NCI-H226 (cell line): ENCODE measurements around the gene ANKS1A.
A peak's percentile ranks its signal among the peaks of the same experiment; 100 is the strongest.
"Not testable (repeated sequence)": the region's sequence is repeated elsewhere in the genome, so short reads cannot be mapped to it uniquely, and the experiment has no call there.

ENCODE experiments used
- DNase-seq: peaks from one replicate; pipeline ENCODE4 v3.0.0-alpha.2; 2015

The ANKS1A gene, protein sequence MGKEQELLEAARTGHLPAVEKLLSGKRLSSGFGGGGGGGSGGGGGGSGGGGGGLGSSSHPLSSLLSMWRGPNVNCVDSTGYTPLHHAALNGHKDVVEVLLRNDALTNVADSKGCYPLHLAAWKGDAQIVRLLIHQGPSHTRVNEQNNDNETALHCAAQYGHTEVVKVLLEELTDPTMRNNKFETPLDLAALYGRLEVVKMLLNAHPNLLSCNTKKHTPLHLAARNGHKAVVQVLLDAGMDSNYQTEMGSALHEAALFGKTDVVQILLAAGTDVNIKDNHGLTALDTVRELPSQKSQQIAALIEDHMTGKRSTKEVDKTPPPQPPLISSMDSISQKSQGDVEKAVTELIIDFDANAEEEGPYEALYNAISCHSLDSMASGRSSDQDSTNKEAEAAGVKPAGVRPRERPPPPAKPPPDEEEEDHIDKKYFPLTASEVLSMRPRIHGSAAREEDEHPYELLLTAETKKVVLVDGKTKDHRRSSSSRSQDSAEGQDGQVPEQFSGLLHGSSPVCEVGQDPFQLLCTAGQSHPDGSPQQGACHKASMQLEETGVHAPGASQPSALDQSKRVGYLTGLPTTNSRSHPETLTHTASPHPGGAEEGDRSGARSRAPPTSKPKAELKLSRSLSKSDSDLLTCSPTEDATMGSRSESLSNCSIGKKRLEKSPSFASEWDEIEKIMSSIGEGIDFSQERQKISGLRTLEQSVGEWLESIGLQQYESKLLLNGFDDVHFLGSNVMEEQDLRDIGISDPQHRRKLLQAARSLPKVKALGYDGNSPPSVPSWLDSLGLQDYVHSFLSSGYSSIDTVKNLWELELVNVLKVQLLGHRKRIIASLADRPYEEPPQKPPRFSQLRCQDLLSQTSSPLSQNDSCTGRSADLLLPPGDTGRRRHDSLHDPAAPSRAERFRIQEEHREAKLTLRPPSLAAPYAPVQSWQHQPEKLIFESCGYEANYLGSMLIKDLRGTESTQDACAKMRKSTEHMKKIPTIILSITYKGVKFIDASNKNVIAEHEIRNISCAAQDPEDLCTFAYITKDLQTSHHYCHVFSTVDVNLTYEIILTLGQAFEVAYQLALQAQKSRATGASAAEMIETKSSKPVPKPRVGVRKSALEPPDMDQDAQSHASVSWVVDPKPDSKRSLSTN

DNA sequence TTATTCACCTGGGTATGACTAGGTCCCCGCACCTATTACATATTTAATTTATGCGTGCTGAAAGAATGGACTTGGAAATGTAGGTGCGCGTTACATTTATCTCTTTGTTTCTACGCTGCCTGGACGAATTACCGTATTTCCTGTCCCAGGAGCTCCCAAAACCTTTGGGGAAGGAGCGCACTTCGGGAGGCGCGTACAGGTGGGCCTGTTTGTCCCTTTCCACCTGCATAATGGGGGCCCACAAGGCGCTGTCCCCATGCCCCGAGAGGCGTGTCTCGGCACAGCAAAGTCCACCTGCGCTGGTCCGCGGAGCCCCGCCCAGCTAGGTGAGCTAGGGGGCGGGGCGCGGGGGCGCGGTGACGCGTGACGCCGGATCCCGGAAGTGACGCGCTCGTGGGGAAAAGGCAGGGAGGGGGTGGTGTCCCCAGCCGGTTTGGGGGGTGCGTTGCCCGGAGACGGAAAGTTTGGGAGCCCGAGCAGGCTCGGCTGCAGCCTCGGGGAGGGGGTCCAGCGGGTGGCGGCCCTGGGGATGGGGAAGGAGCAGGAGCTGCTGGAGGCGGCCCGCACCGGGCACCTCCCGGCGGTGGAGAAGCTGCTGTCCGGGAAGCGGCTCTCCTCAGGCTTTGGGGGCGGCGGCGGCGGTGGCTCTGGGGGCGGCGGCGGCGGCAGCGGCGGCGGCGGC lies at the start of gene ANKS1A:
Gene ANKS1A, plus strand, starts transcription at position 382 of the 682 bp plus-strand sequence. Its CDS starts 148 bp downstream, at position 530.
- peak; percentile 57 for DNase-seq

DNA sequence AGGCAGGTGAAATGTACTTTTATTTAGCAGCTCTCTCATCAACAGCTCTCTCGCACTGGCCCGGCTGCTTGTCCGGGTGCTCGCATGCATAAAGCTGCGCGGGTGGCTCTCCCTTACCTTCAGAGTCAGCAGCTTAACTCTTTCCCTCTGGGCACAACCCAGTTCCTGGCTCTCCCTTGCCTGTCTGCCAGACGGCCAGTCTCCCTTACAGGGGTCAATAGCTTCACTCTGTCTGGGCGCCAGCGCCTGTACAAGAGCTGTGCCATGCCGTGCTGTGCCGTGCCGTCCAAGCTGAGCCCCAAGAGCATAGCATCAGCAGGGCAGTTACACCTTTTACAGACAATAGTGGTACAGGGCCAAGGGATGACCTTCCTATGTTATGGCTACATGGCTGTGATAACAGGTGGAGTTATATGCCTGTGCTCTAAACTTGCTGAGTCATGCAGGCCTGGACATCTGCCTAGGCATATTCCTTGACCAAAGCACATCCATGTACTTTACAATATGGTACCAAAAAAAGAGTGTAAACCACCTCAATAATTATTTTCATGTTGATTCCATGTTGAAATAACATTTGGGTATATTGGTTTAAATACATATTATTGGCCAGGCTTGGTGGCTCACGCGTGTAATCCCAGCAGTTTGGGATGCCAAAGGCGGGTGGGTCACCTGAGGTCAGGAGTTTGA lies 49.2 kb upstream of the ANKS1A start:
- no peak for DNase-seq

DNA sequence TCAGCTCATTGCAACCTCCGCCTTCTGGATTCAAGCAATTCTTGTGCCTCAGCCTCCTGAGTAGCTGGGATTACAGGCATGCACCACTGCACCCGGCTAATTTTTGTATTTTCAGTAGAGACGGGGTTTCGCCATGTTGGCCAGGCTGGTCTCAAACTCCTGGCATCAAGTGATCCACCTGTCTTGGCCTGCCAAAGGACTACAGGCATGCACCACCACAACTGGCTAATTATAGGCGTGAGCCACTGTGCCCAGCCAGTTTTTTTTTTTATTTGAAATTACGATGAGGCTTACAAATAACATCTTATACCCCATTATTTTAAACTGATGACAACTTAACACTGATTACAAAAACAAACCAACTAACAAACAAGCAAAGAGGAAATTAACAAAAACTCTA lies 40.0 kb upstream of the ANKS1A start:
- not testable (repeated sequence) for DNase-seq

DNA sequence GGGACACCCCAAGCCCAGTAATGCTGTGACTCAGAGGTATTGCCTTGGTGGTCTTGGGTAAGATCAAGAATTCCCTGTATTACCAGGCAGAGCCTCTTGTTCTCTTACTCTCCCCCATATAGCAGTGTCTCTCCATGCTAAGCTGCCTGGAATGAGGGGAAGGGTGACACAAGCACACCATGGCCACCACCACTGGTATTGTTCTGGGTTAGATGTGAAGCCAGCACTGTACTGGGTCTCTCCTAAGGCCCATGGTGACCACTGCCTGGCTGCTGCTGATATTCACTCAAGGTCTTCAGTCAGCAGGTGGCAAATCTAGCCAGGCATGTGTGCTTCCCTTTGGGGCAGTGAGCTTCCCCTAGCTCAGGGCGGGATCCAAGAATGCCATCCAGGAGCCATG lies 37.7 kb upstream of the ANKS1A start:
- DNase-seq: no peak

DNA sequence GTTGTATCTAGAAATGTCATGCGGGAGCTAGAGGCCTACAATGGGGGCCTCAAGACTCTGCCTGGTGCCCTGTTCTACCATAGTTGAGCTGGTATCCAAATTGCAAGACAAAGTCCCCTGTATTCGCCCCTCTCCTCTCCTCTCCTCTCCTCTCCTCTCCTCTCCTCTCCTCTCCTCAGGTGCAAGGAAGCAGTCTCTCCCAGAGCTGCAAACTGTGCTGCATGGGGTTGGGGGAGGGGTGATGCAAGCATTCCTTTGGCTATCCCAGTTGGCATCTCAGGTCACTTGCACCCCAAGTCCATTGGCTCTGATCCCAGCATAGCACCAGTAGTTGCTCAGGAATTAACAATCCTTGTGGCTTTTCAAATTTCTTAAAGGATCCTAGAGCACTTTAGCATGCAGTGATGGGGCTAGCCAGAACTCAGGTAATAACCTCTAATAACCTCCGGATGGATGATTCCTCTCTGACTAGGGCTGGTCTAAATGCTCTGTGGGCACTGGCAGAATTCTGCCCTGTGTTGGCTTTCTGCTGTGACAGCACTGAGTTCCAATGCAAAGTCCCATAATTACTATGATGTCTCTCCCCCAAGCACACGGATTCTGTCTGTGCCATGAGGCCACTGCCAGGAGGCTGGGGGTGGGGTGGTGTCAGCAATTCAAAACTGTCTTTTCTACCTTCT lies 36.5 kb upstream of the ANKS1A start:
- DNase-seq: no peak

DNA sequence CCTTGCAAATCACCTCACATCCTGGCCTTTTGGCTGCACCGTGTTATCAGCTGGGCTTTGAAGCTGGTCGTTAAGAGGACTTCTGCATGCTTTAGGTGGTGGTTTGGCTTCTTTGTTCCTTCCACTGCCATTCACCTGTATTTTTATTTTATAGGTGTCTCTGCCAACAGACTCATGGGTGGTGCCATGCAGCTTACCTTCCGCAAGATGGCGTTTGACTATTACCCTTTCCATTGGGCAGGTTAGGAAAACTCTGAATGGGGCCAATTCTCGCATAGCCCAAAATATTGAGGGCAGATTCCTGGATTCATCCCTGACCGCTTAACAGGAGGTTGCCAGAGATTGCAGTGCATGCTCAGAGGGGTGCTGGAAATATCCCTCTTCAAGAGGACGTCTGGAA lies 33.6 kb upstream of the ANKS1A start:
- DNase-seq: no peak

DNA sequence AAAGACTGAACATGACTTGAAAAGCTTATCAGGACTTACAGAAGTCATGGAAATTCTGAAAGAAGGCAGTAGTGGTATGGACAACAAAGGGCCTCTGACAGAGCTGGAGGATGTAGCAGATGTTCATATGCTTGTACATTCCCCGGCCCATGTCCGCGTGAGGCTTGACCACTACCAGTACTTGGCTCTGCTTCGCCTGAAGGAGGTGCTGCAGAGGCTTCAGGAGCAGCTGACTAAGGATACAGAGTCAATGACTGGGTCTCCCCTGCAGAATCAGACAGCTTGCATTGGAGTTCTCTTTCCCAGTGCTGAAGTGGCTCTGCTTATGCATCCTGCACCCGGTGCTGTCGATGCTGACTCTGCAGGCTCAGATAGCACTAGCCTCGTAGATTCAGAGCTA lies 30.4 kb upstream of the ANKS1A start:
- no peak for DNase-seq

DNA sequence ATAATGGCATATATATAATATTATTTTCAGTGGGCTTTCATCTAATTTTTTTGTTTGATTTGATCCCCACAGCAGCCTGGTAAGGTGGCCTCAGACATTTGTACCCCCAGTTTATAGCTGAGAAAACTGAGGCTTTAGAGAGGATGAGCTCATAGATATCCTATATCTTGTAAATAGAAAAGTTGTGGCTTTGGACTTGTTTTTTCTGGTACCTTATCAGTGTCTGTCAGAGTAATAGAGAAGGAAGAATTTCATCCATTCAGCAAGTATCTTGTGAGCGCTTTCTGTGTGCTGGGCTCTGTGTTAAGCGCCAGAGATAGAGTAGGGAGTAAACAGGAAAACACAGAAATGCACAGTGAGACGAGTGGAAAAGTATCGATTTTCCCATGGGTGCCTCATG lies 29.1 kb upstream of the ANKS1A start:
- no peak for DNase-seq

DNA sequence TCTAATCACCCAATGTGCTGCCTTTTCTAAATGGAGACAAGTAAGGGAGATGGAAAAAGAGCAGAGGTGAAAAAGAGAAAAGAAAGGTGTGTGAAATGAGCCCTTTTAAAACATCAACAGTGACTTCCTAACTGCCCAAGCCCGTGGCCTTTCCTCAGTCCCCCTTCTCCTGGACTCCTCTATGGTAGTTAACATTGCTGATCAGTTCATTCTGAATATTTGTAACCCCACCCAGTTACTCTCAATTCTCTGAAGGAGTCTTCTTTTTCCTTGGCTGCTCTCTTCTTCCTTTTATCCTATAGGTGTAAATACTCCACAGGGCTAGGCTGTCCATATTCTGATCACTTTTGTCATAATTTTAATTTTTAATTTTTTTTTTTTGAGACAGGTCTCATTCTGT lies 28.3 kb upstream of the ANKS1A start:
- DNase-seq: no peak

DNA sequence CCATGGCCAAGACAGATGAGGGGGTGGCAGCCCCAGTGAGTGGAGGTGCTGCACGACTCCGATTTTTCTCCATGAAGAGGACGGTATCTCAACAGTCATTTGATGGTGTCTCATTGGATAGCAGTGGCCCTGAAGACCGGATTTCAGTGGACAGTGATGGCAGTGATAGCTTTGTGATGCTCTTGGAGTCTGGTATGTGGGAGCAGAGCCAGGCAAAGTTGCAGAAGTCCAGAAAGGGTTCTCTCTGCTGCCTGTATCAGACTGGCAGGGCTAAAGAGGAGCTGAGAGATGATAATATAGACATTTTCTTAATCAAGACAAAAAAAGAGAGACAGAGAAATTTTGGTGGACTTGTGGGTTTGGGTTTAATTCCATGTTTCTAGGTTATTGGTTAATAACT lies 25.0 kb upstream of the ANKS1A start:
- DNase-seq: no peak

DNA sequence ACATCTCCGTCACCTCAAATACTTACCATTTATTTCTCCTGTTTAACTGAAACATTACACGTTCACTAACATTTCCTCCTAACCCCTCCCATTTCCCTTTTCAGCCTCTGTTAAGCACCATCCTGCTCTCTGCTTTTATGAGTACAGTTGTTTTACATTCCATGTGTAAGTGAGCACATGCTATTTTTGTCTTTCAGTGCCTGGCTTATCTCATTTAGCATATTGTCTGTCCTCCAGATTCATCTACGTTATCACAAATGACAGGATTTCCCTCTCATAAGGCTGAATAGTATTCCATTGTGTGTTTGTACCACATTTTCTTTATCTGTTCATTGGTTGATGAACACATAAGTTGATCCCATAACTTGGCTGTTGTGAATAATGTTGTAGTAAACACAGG lies 23.9 kb upstream of the ANKS1A start:
- DNase-seq: no peak

DNA sequence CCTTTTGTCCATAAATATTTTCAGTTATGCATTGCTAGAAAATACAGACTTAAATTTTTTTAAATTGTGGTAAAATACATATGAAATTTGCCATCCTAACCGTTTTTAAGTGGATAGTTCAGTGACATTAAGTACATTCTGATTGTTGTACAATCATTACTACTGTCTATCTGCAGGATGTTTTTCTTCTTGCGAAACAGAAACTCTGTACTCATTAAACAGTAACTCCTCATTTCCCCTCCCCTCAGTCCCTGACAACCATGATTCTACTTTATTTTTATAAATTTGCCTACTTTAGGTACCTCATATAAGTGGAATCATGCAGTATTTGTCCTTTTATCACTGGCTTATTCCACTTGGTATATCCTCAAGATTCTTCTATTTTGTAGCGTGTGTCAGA lies 22.5 kb upstream of the ANKS1A start:
- no peak for DNase-seq

DNA sequence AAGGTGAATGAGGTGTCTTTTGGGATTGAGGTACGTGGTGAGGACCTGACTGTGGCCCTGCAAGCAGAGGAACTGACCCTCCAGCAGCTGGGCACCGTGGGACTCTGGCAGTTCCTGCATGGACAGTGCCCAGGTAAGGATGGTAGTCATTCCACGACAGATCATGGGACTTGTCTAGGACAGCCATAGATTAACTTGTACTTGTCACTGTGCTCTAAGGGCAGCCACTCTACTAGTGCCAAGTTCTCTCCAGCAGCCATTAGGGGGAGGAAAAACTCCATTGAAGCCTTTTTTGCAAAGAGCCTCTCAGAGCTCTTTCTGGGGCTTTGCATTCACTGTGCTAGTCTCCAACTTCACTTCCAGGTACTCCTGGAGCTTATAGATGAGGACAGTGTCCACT lies 21.6 kb upstream of the ANKS1A start:
- DNase-seq: no peak

DNA sequence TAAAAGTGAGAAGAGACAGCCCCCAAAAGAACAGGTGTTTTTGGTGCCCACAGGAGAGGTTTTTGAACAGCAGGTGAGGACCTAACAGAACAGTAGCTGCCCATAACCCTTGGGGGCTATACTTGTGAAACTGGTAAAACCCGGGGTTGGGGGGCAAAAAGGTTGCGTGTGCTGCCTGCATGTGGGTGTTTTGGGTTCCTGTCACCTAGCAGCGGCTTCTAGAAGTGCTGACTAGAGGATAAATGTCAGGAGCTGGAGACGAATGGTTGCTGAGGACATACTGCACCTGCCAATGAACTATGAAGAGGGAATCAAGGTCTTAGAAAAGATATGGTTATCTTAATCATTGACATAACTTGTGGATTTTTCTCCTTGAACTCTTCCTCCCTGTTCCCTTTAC lies 17.2 kb upstream of the ANKS1A start:
- DNase-seq: no peak

DNA sequence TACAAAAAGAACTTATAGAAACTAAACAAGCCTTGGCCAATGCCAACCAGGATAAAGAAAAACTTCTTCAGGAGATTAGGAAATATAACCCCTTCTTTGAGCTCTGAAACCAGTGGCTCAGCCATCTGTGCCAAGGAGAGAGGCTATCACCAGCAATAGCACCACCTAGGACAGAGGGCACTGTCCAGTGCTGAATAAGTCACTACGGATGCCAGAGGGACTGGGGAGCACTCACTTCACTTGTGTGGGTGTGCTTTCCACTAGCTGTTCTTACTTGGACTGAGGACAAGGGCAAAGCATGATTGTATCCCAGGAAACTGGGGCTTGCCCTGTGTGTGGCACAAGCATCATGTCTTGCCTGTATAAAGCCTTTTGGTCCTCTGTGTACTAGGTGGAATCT lies 16.7 kb upstream of the ANKS1A start:
- no peak for DNase-seq

DNA sequence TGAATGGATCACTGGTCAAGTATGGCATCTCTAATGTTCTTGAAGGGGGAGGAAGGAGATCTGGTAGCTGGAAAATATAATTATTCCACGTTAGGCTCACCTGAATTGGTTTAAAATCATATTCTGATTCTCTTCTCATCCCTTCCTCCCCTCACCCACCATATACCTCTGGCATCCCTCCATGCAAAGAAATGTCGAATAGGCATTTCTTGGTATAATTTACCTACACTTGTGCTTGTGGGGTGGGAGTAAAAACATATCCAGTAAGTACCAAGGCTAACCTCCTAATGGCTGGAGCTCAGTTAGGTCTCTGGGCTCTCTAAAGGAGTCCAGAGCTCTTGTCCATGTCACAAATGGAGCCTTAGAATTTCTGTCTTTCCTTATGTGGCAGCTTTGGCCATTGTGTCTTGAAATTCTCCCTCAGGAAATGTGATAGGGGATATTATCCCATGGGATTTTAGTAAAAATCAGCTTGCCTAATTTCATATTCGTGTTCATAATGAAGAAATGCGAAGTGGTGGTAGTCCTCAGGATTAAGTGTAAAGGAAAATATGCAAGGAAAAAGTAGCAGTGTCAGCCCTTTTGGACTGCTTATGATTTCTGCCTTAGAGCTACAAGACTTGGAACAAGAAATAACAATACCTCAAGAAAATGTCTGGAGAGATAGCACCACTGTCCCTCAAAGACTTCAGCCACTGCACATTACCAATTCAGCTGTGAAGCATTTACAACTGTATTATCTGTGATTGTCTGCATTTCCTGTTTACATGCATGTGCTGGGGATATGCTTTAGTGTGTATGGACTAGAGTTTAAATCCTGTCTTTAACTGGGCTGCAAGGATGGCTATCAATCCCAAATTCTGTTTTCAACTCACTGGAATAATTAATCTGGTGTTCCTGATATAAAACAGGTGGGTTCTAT lies 13.5 kb upstream of the ANKS1A start:
- DNase-seq: no peak

DNA sequence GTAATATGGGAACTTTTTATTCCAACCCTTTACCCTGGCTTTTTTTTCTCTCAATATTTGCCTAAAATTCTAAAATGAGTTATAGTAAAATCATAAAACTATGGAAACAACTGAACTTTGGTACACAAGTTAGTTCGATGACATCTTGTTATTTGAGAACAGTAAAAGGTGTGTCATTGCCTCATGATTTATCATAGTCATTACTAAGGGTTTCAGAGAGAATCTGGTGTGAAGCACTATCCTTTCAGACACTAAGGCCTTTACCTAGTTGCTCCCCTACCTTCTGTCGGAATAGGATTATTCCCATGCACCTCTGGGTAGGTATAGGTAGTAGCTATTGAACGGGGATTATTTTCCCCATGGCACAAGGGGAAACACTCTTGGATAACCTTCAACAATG lies 12.6 kb upstream of the ANKS1A start:
- no peak for DNase-seq

DNA sequence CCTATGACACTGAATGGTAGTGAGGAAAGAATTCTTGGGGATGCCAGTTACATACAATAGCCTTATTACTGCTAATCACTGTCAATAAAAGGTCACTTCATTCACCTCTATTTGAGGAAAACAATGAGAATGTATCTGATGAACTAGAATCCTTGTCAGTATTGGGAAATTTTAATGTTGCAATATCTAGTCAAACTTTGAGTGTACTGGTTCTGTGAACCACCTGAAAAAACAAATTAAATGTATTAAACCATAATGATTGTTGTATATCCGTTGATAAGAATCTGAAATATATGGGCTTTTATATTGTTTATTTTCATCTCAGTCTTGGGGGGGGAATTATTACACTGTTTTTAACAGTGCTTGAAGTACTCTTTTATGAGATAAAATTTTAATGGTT lies 11.8 kb upstream of the ANKS1A start:
- no peak for DNase-seq

DNA sequence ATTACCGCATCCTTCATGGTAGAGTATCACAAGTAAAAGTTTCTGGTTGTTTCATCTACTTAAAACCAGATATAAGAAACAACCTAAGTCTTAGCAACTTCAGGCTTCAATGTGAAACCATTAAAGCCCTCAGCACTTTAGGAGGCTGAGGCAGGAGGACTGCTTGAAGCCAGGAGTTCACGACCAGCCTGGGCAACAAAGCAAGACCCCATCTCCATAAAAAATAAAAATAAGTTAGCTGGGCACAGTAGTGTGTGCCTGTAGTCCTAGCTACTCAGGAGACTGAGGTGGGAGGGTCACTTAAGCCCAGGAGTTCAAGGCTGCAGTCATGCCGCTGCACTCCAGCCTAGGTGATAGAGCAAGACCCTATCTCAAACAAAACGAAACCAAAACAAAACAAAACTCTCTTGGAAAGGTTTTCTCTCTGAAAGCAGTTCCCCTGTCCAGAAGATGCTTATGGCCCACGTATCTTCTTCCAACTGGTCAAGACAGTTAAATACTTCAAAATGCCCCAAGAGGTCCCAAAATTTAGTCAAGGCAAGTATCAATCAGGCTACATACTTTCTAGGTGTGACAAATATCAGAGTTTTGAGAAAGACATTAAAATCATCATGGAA lies 11.1 kb upstream of the ANKS1A start:
- no peak for DNase-seq

DNA sequence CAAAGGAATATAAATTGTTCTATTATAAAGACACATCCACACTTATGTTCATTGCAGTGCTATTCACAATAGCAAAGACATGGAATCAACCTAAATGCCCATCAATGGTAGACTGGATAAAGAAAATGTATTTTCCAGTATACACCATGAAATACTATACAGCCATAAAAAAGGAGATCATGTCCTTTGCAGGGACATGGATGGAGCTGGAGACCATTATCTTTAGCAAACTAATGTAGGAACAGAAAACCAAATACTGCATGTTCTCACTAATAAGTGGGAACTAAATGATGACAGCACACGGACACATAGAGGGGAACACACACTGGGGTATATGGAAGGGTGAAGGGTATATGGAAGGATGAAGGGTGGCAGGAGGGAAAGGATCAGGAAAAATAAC lies 5.0 kb upstream of the ANKS1A start:
- DNase-seq: not testable (repeated sequence)
